GM18519 (cell line): Measurements from ENCODE around the gene ADAD2.
"Not testable (repeated sequence)": the region's sequence is repeated elsewhere in the genome, so short reads cannot be mapped to it uniquely, and the experiment has no call there.

ENCODE experiments used
- ATAC-seq: cut with Tn5 transposase; IDR thresholded peaks from one replicate; pipeline ENCODE4 v1.9.1; 2021; ENCODE audit warnings: mild to moderate bottlenecking, moderate library complexity; ENCODE audit not compliant: unreplicated experiment, low FRiP score

Gene ADAD2

GRCh38 chr16:84195201-84196093 lies 4.5 kb downstream of the ADAD2 start:
- ATAC-seq: no peak

GRCh38 chr16:84196101-84196500 lies 5.1 kb downstream of the ADAD2 start:
- no peak for ATAC-seq

- ATAC-seq: no peak
Observed at GRCh38 chr16:84196727-84197394, 5.9 kb downstream of the ADAD2 start.

DNA sequence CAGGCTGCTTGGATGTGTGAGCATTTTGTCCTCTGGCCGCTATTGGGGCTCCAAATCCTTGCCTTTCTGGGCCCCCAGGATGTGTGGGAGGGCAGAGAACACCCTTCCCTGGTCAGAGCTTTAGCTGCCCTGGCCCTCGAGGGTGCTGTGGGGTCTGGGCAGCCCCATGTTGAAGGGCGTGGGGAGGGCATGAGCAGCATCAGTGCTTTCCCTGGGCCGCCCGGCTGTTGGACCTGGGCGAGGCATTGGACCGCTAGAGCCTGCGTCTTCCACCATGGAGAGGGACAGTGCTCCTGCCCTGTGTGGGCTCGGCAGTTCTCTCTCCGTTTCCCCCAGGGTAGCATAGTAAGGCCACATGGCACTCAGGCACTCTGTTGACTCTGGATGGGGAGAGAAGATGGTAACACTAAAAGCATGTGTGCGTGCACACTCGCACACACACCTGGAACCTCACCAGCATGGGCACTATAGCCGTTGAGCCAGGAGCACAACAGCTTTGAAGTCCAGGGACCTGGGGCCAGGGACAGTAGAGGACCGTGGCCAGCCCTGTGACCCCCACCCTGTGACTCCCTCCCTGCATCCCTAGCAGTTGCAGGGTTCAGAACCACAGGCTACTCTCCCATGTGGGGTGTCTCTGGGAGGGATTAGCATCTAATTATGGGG lies 6.6 kb downstream of the ADAD2 start:
- no peak for ATAC-seq

DNA sequence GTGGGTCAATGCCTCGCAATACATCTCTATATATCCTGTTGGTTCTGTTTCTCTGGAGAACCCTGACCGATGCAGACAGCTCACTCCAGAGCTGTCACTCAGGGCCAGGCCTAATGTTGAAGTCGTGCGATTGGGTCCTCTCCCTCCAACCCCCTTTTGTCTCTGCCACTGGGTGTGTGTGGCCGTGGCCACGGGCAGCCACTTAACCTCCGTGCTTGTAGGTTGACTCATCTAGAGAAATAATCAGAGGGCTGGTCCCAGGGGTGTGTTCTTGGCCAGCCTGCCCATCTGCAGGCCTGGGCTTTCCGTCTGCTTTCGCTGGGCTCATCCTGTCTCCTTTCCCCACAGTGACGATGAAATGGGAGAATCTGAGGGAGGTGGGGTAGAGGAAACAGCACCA lies 7.4 kb downstream of the ADAD2 start:
- ATAC-seq: no peak

- no peak for ATAC-seq
Observed at GRCh38 chr16:84199097-84199496, 8.1 kb downstream of the ADAD2 start.

DNA sequence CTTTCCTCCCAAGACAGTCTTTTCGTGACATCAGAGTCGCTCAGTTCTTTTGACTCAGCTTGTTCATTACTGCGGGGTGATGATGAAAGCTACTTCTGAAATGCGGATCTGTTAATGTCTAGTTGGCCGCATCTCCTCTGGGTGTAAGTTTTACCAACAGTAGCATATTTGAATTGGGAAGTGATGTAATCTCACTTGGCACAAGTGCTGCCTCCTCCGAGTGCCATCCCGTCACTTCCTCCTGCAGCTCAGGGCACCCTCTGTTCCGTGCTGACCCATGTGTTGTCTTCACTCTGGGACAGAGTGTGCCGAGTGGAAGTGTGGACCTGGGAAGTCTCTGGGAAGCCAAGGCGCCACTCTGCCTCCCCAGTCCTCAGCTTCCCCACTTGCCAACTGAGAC lies 8.9 kb downstream of the ADAD2 start:
- no peak for ATAC-seq

- ATAC-seq: not testable (repeated sequence)
Observed at GRCh38 chr16:84204551-84204950, 13.6 kb downstream of the ADAD2 start.

- not testable (repeated sequence) for ATAC-seq
Observed at GRCh38 chr16:84205123-84205522, 14.2 kb downstream of the ADAD2 start.

DNA sequence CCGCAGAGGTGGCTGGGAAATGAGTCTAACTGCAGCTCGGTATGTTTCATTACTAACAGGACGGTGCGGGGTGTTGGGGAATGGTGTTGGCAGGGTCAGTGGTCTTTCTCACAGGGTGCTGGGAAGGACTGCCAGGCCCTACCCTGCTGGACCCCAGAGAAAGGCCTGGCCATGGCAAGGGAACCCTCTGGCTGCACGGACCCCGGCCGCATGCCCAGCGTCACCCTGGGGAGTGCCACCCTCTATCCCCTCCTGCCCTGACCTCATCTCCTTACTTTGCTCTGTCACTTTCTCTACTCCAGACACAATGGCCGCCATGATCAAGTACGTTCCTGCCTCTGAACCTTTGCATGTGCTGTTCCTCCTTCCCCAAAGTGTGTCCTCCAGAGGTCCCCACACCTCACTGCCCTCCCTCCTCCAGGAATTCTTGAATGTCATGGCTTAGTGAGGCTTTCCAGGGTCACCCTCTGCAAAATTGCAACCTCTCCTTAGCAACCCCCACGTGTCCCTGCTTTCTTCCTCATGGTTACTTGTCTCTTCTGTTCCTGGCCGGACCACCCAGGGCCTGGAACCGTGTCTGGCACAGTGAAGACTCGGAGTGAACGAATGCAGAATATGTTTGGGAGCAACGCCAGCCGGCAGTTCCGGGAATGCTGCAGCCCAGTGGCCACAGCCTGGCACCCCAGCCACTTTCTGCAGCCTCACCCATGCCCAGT lies 15.2 kb downstream of the ADAD2 start:
- ATAC-seq: no peak

DNA sequence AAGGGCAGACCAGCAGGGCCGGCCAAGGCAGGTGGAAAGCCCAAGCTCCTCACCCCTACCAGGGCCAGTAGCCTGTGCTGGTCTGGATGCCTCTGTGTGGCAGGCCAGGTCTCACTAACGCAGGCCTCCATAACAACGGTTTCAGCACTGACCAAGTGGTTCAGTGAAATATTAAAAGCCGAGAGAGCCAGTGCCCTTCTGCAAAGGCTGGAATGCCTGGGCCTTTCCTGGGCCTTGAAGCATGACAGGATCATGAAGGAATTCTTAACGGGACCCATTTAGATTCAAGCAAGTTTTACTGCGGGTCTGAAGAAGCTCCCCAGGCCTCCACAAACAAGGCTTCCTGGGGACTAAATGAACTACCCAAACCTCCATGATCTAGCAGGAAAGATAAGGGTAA lies 16.3 kb downstream of the ADAD2 start:
- no peak for ATAC-seq

DNA sequence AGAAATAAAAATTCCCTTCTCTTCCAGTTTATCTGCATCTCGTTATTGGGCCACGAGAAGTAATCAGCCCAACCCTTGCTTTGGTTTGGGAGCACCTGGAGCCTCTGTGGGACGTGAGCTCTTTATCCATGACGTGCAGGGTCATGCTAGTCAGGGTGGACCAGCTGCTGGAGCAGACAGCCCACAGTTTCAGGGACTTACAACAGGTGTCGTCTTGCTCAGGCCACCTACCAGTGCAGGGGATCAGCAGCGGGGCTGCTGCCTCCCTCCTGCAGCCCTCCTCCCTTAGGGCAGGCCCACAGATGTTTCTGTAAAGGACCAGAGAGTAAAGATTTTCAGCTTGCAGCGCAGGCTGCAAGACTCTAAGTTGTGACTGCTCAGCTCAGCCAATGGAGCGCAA lies 16.9 kb downstream of the ADAD2 start:
- ATAC-seq: no peak

GRCh38 chr16:84209989-84210388 lies 19.0 kb downstream of the ADAD2 start:
- no peak for ATAC-seq

DNA sequence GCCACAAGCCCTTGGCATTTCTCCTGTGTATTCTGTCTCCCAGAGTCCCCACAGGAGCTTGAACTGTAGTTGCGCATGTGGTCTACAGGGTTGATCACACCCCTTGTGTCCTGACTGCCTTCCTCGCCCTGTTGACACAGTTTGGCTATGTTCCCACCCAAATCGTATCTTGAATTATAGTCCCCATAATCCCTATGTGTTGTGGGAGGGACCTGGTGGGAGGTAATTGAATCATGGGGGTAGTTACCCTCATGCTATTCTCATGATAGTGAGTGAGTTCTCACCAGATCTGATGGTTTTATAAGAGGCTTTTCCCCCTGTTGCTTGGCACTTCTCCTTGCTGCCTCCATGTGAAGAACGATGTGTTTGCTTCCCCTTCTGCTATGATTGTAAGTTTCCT lies 21.2 kb downstream of the ADAD2 start:
- ATAC-seq: no peak

GRCh38 chr16:84212631-84213030 lies 21.7 kb downstream of the ADAD2 start:
- no peak for ATAC-seq

DNA sequence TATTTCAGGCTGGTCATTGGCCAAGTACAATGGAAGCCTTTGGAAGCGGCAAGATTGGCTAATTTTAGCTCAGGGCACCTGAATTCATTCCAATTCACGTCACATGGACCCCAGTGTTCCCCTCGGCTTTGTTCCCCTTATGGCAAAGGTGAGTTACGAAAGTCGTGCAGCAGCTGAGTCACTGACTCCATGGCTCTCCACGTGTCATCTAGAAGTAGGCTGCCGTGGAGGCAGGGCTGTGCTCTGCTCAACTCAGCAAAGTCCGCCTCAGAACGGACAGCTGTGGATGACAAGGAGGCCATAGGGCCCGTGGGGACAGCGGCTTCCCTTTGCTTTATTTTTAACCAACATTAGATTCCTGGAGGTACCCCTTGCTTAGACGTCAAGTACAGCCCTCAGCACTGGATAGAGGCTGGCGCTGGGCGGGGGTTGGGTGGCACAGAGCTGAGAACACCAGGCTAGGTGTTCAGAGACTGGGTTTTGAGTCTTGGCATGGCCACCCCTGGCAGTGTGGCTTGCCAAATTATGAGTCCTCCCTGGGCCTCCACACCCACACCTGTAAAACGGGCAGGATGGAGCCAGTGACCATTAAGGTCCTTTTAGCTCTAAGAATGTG lies 23.6 kb downstream of the ADAD2 start:
- ATAC-seq: no peak

DNA sequence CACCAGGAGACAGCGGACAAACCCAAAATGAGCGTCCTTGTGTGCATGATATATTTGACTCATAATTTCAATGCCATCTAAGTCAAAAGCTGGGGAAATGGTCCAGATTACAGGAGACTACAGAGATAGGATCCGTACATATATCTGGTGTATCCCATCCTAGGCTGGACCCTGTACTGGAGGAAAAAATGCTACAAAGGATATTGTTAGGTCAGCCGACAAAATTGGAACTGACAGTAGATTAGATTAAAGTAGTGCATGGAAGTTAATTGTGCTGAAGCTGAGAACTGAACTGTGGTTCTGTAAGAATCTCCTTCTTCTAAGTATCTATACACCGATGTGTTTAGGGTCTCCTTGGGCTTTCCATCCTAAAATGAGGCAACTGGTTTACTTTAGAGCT lies 24.6 kb downstream of the ADAD2 start:
- no peak for ATAC-seq

DNA sequence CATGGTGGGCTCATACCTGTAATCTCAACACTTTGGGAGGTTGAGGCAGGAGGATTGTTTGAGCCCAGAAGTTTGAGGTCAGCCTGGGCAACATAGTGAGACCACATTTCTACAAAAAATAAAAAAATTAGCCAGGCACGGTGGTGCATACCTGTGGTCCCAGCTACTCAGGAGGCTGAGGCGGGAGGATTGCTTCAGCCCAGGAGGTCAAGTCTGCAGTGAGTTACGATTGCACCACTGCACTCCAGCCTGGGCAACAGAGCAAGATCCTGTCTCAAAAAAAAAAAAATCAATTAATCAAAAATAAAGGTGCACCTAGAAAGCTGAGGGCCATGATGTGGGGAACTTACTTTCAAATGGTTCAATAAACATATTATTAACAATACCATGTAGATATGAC lies 25.2 kb downstream of the ADAD2 start:
- not testable (repeated sequence) for ATAC-seq

DNA sequence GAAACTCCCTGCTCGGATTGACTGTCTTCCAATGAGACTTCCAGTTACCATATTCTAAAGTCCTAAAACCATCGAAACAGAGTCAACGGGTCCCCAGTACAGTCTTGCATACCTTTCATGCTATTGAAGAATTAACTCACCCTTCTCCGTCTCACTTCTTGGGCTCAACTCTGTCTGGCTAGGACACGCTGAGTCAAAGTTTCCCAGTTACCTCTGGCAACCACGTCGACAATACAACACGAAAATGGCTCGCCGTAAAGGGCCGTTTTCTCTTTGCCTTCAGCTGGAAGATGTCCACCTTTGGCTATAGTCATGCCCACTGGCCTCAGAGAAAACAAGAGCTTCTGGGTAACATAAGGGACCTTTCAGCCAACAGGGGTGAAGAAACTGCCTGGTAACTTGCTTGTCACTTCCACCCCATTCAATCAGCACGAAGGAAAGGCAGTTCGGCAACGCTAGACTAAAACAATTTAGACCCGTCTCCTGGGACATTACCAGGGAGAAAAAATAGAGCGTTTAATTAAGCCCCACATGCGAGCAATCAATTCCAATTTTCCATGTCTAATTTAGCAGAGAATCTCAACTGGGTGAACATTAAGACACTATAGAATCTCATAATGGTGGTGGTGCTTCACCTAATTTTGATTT lies 27.3 kb downstream of the ADAD2 start:
- no peak for ATAC-seq

- no peak for ATAC-seq
Observed at GRCh38 chr16:84218956-84219355, 28.0 kb downstream of the ADAD2 start.
